Esophagus muscularis mucosa (tissue), 4 donors: ENCODE measurements around the gene OR6N1.

Source experiments
- EP300 ChIP-seq: sonication (generic); formaldehyde crosslinking; IDR thresholded peaks from one replicate; pipeline ENCODE4 v1.6.1; 2017; ENCODE audit warnings: antibody characterized with exemption
- POLR2AphosphoS5 ChIP-seq, 2 donors: sonication (generic); formaldehyde crosslinking; IDR thresholded peaks; one replicate each; pipeline ENCODE4 v1.6.1; 2017; ENCODE audit warnings: antibody characterized with exemption in 2 of 2
- TF ChIP-seq, protein P1 (sequence below), 3 experiments: fragments of 200-600 bp in 2 of 3; fragments of 450-650 bp in 1 of 3; sonication (generic) in 2 of 3; IDR thresholded peaks; one replicate each; pipeline ENCODE4 v1.5.1; 2017 to 2019; ENCODE audit warnings: antibody characterized with exemption in 3 of 3, mild to moderate bottlenecking in 2 of 3, moderate library complexity in 1 of 3

DNA sequence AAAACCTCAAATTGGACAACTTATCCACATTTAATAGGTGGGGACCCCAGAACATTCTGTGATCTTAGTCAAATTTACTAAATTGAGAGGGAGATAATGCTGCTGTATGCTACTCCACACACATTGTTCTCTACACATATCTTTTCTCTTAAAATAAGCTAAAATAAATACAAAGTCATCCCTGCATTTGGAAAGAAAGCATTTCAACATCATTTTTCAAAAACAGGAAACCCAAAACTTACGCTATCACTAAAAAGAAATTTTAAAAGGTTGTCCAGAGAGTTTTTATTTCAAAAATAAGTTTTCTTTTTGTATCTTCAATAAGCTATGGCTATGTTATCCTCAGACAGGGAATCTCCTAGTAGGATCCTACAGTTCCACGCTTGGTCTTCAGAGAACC, 28.5 kb upstream of the OR6N1 start:
- TF ChIP-seq, protein P1, sequence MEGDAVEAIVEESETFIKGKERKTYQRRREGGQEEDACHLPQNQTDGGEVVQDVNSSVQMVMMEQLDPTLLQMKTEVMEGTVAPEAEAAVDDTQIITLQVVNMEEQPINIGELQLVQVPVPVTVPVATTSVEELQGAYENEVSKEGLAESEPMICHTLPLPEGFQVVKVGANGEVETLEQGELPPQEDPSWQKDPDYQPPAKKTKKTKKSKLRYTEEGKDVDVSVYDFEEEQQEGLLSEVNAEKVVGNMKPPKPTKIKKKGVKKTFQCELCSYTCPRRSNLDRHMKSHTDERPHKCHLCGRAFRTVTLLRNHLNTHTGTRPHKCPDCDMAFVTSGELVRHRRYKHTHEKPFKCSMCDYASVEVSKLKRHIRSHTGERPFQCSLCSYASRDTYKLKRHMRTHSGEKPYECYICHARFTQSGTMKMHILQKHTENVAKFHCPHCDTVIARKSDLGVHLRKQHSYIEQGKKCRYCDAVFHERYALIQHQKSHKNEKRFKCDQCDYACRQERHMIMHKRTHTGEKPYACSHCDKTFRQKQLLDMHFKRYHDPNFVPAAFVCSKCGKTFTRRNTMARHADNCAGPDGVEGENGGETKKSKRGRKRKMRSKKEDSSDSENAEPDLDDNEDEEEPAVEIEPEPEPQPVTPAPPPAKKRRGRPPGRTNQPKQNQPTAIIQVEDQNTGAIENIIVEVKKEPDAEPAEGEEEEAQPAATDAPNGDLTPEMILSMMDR (IDR thresholded peaks at IDR 0.05), result no peak
- TF ChIP-seq EP300 (no peak), POLR2AphosphoS5 (IDR thresholded peaks at IDR 0.05) (no peak)
